Vagina (tissue), 2 donors: ENCODE measurements around the gene ZNF628.

ENCODE experiments used
- CTCF ChIP-seq, 3 experiments: fragments of 450-650 bp in 2 of 3; fragments of 200-600 bp in 1 of 3; sonication (generic) in 1 of 3; IDR thresholded peaks; one replicate each; pipeline ENCODE4 v1.5.1; 2017 to 2019; ENCODE audit warnings: antibody characterized with exemption in 3 of 3, mild to moderate bottlenecking in 2 of 3, moderate library complexity in 2 of 3
- POLR2A ChIP-seq, 2 donors: fragments of 450-650 bp; IDR thresholded peaks; one replicate each; pipeline ENCODE4 v1.6.1; 2017; ENCODE audit warnings: antibody characterized with exemption in 2 of 2, mild to moderate bottlenecking in 2 of 2, moderate library complexity in 2 of 2
- POLR2AphosphoS5 ChIP-seq, 2 donors: sonication (generic); formaldehyde crosslinking; IDR thresholded peaks; one replicate each; pipeline ENCODE4 v1.9.0; 2017; ENCODE audit warnings: antibody characterized with exemption in 2 of 2, mild to moderate bottlenecking in 2 of 2, low read depth in 1 of 2; ENCODE audit not compliant: insufficient read depth in 1 of 2

DNA sequence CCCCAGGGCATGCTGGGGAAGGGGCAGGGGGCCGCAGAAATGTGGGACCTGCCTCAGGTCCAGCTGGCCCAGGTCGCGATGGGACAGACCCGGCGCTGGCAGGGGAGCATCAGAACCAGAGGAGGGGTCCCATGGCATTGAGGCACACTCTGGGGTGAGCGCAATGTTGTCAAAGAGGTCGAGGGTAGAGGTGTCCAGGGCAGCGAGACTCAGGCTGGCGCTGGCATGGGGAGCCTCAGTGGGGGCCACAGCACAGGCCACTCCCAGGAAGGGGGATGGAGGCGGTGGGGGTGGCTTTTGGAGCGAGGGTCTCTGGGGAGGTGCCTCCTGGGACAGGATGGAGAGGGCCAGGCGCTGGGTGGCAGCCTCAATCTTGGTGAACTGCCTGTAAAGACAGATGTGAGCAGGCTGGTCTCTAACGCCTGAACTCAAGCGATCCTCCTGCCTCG, 12.8 kb upstream of the ZNF628 start:
- TF ChIP-seq POLR2AphosphoS5 (IDR thresholded peaks at IDR 0.05; ENCODE audit: insufficient read depth in 1 of 2, low read depth in 1 of 2) (no peak), CTCF (IDR thresholded peaks at IDR 0.05) (no peak), POLR2A (IDR thresholded peaks at IDR 0.05) (no peak)
